PC-3 (cell line): ENCODE data around the gene SLC12A1. TPM values are rescaled to one million over a fixed set of nuclear protein-coding genes. Genes with fewer than 3 reads are reported as not detected.

Source experiments
- ATAC-seq: fragments of 200-7000 bp; cut with Tn5 transposase; 2 replicates; pipeline ENCODE4 v1.9.1; 2020; ENCODE audit warnings: mild to moderate bottlenecking, moderate library complexity
- BruUV-seq: library from RNA; stranded (reverse); fragments of 400-500 nt; replicated peaks from 2 replicates; lab custom pipeline; 2021; lab: Mats Ljungman, UMichigan
- CTCF ChIA-PET: fragments of 300-600 bp; sonication (Branson Sonifier 250); formaldehyde crosslinking; loops from one replicate; lab custom pipeline; 2022; ENCODE audit warnings: antibody characterized with exemption; lab: Charles Lee
- POLR2A ChIA-PET: fragments of 300-600 bp; sonication (Branson Sonifier 250); formaldehyde crosslinking; loops from one replicate; lab custom pipeline; 2022; ENCODE audit warnings: antibody characterized with exemption; ENCODE audit not compliant: unreplicated experiment; lab: Charles Lee
- DNase-seq: peaks from one replicate; pipeline ENCODE4 v3.0.0-alpha.2; 2015
- H2AFZ ChIP-seq: fragments of 300-600 bp; sonication (generic); 2 replicates; pipeline ENCODE4 v1.6.0; 2016; ENCODE audit warnings: antibody characterized with exemption, low read length
- H3F3A ChIP-seq: fragments of 300-600 bp; sonication (generic); one replicate; pipeline ENCODE4 v1.6.0; 2017; ENCODE audit warnings: antibody characterized with exemption, low read length, control low read depth, mild to moderate bottlenecking; ENCODE audit not compliant: unreplicated experiment
- H3K27ac ChIP-seq: fragments of 300-600 bp; sonication (generic); 2 replicates; pipeline ENCODE4 v1.5.1; 2016; ENCODE audit warnings: mild to moderate bottlenecking, low read length
- H3K27me3 ChIP-seq: fragments of 300-600 bp; sonication (generic); 2 replicates; pipeline ENCODE4 v1.6.1; 2016; ENCODE audit warnings: low read length, mixed read lengths
- H3K36me3 ChIP-seq: fragments of 300-600 bp; sonication (generic); 2 replicates; pipeline ENCODE4 v1.6.1; 2016; ENCODE audit warnings: low read depth, mixed run types, low read length, mixed read lengths
- H3K4me1 ChIP-seq: fragments of 300-600 bp; sonication (generic); 2 replicates; pipeline ENCODE4 v1.5.1; 2016; ENCODE audit warnings: low read length; ENCODE audit not compliant: insufficient read depth
- H3K4me2 ChIP-seq: fragments of 300-600 bp; sonication (generic); 2 replicates; pipeline ENCODE4 v1.6.0; 2016; ENCODE audit warnings: low read length
- H3K4me3 ChIP-seq: fragments of 300-600 bp; sonication (generic); 2 replicates; pipeline ENCODE4 v1.5.1; 2016; ENCODE audit warnings: mild to moderate bottlenecking, low read length, mixed read lengths
- H3K79me2 ChIP-seq: fragments of 300-600 bp; sonication (generic); 2 replicates; pipeline ENCODE4 v1.6.1; 2017; ENCODE audit warnings: low read length, mixed read lengths
- H3K9ac ChIP-seq: fragments of 300-600 bp; sonication (generic); 2 replicates; pipeline ENCODE4 v1.6.0; 2016; ENCODE audit warnings: mild to moderate bottlenecking, low read length
- H3K9me2 ChIP-seq: fragments of 300-600 bp; sonication (generic); replicated peaks from 2 replicates; pipeline ENCODE4 v1.6.1; 2016; ENCODE audit warnings: mixed run types, low read length, mixed read lengths
- H3K9me3 ChIP-seq: fragments of 300-600 bp; sonication (generic); 2 replicates; pipeline ENCODE4 v1.6.1; 2016; ENCODE audit warnings: low read length, mixed read lengths
- H4K20me1 ChIP-seq: fragments of 300-600 bp; sonication (generic); 2 replicates; pipeline ENCODE4 v1.6.1; 2016; ENCODE audit warnings: low read length, mixed read lengths
- CTCF ChIP-seq: fragments of 300-600 bp; sonication (generic); conservative IDR thresholded peaks from 2 replicates; pipeline ENCODE4 v1.5.1; 2017; ENCODE audit warnings: antibody characterized with exemption, low read depth, mild to moderate bottlenecking, low read length
- EZH2 ChIP-seq: fragments of 300-600 bp; sonication (generic); IDR thresholded peaks from one replicate; pipeline ENCODE4 v1.6.1; 2017; ENCODE audit warnings: antibody characterized with exemption, mild to moderate bottlenecking, low read length; ENCODE audit not compliant: unreplicated experiment
- EZH2phosphoT487 ChIP-seq: fragments of 300-600 bp; sonication (generic); IDR thresholded peaks from 2 replicates; pipeline ENCODE4 v1.6.1; 2018; ENCODE audit warnings: mild to moderate bottlenecking, antibody characterized with exemption, low read length, borderline replicate concordance
- intact Hi-C: fragments of 100-400 bp; cut with micrococcal nuclease; formaldehyde crosslinking; loops from 2 replicates; pipeline ENCODE4 v1.9.0; 2023
- total RNA-seq: library from RNA; depleted of rRNA; stranded (reverse); fragments of >200 nt; gene quantifications from 2 replicates; pipeline ENCODE4 v1.2.3, GENCODE V29; 2014

The SLC12A1 gene
- total RNA-seq, 1 experiment from 2014 or later: not detected

GRCh38 chr15:48190932-48191573 lies 15.0 kb upstream of the SLC12A1 start:
- Histone ChIP-seq H3K36me3 (no peaks in the 10 kb centered on the region), H3K79me2 (no peaks in the 10 kb centered on the region), H4K20me1 (no peaks in the 10 kb centered on the region), H3K9ac (no peak overlapping the region), H3K9me2 (no peaks in the 10 kb centered on the region), H3F3A (no peaks in the 10 kb centered on the region), H3K27ac (no peak overlapping the region), H3K4me2 (no peak overlapping the region), H3K4me1 (no peaks in the 10 kb centered on the region), H3K4me3 (no peak overlapping the region), H3K27me3 (peaks cover 6% of the 10 kb centered on the region; the same call in 1 of the 2 replicates), H2AFZ (no peak overlapping the region), H3K9me3 (no peaks in the 10 kb centered on the region)
- POLR2A ChIA-PET: no interaction called here
- BruUV-seq: no TSS peak
- peak; percentile 63 for DNase-seq
- intact Hi-C loops: no loop called here
- CTCF ChIA-PET: no interaction called here
- TF ChIP-seq EZH2phosphoT487 (no peak), EZH2 (no peak), CTCF (no peak)
- ATAC-seq: no peak

- H3K27me3 ChIP-seq: peaks cover 6% of the 10 kb centered on the region; the same call in 1 of the 2 replicates
Observed at GRCh38 chr15:48191574-48192225, 14.4 kb upstream of the SLC12A1 start, which contains the start of gene CTXN2. TSS of gene CTXN2 (plus strand) at chr15:48191665. CDS start at chr15:48201301, 9,636 bp downstream.

More at GRCh38 chr15:48191574-48192225, 14.4 kb upstream of the SLC12A1 start, which contains the start of gene CTXN2:
- Histone ChIP-seq H2AFZ (no peak within 1 kb of the TSS), H3K4me3 (no peak within 1 kb of the TSS), H3F3A (no peaks in the 10 kb centered on the region), H4K20me1 (no peaks in the 10 kb centered on the region), H3K79me2 (no peaks in the 10 kb centered on the region), H3K4me2 (no peak within 1 kb of the TSS), H3K9ac (no peak within 1 kb of the TSS), H3K9me3 (no peaks in the 10 kb centered on the region), H3K36me3 (no peaks in the 10 kb centered on the region), H3K27ac (no peak within 1 kb of the TSS), H3K4me1 (no peaks in the 10 kb centered on the region), H3K9me2 (no peaks in the 10 kb centered on the region)
- DNase-seq: no peak
- TF ChIP-seq EZH2phosphoT487: no peak
- TF ChIP-seq CTCF: no peak
- no peak for TF ChIP-seq EZH2
- CTCF ChIA-PET: no interaction called here
- POLR2A ChIA-PET: interaction anchor here (0.6 kb wide), 1 partner anchor 1252 kb away, joined by 3 read pairs; no protein-coding TSS in a partner anchor
- BruUV-seq: no TSS peak
- intact Hi-C loops: no loop called here
- no peak for ATAC-seq
